ENCODE measurements around the gene NUDT8. TPM values are rescaled to one million over a fixed set of nuclear protein-coding genes. Genes with fewer than 3 reads are reported as not detected.

Gene NUDT8
- total and polyA plus RNA-seq, 10 of the 15 experiments (the other 5 are each of a cell fraction or from before 2014, with no cell fraction given) = 0.32 to 18.2 (median 9.8) TPM

- TF ChIP-seq FOXM1 (IDR thresholded peaks at IDR 0.05; ENCODE audit: low read depth, low read length) = no peak
- peak; percentile 90 for TF ChIP-seq IKZF1 (conservative IDR thresholded peaks at IDR 0.05)
- TF ChIP-seq ETV6 (conservative IDR thresholded peaks at IDR 0.05 in 1 of 2, IDR thresholded peaks at IDR 0.05 in 1 of 2; ENCODE audit: borderline replicate concordance in 1 of 2, low read depth in 1 of 2) = no peak
- TF ChIP-seq TCF12 (IDR thresholded peaks at IDR 0.05; ENCODE audit: low read depth, low read length) = peak; percentile 89
- peak; percentile 67; the same call in 1 of the 2 replicates for TF ChIP-seq ZNF592 (IDR thresholded peaks at IDR 0.05)
- TF ChIP-seq IRF3 (IDR thresholded peaks at IDR 0.05) = no peak
- TF ChIP-seq RFX5 (IDR thresholded peaks at IDR 0.05; ENCODE audit: low read depth, low read length) = no peak
- peak; percentile 97 for TF ChIP-seq DPF2 (IDR thresholded peaks at IDR 0.05)
- TF ChIP-seq STAT3 (IDR thresholded peaks at IDR 0.05; ENCODE audit: low read depth, low read length) = no peak
- no peak for TF ChIP-seq SREBF1 (IDR thresholded peaks at IDR 0.05; ENCODE audit: low read length)
- peak; percentile 79 for TF ChIP-seq NR2F1 (conservative IDR thresholded peaks at IDR 0.05)
- peak; percentile 79 for TF ChIP-seq SMC3 (IDR thresholded peaks at IDR 0.05; ENCODE audit: borderline replicate concordance, low read length)
- TF ChIP-seq HDGF (IDR thresholded peaks at IDR 0.05) = no peak
- TF ChIP-seq PAX8 (IDR thresholded peaks at IDR 0.05) = no peak
- TF ChIP-seq SIN3A (IDR thresholded peaks at IDR 0.05; ENCODE audit: low read depth, low read length) = no peak; the same call in 1 of the 2 replicates
- TF ChIP-seq CEBPZ (IDR thresholded peaks at IDR 0.05; ENCODE audit: low read depth, low read length) = no peak
- peak; percentile 1; the same call in 1 of the 2 replicates for TF ChIP-seq HCFC1 (IDR thresholded peaks at IDR 0.05; ENCODE audit: low read length)
- TF ChIP-seq TARDBP (IDR thresholded peaks at IDR 0.05; ENCODE audit: borderline replicate concordance) = peak; percentile 78; the same call in 1 of the 2 replicates
- TF ChIP-seq RBBP5 (conservative IDR thresholded peaks at IDR 0.05) = no peak
- no peak for TF ChIP-seq PBX3 (IDR thresholded peaks at IDR 0.05; ENCODE audit: insufficient replicate concordance, low read depth, low read length)
- TF ChIP-seq JUND (IDR thresholded peaks at IDR 0.05; ENCODE audit: low read depth, low read length) = peak; percentile 16; the same call in 1 of the 2 replicates
These were observed at the start of gene NUDT8 (continued) for GRCh38 chr11:67629386-67630227.
